Activated CD8-positive, alpha-beta T cell treated with anti-CD3 and anti-CD28 coated beads for 36 hours (primary cell): ENCODE results near the gene IL3RA. TPM values are rescaled to one million over a fixed set of nuclear protein-coding genes. Genes with fewer than 3 reads are reported as not detected.

Source experiments
- ATAC-seq: fragments of 200-7000 bp; cut with Tn5 transposase; one replicate; pipeline ENCODE4 v1.10.0; 2021; ENCODE audit warnings: mild to moderate bottlenecking, moderate library complexity
- CTCF ChIA-PET: fragments of 350-600 bp; sonication (Branson Sonifier 250); formaldehyde crosslinking; loops from one replicate; lab custom pipeline; 2021; ENCODE audit warnings: antibody characterized with exemption; lab: Charles Lee
- POLR2A ChIA-PET: fragments of 350-600 bp; sonication (Branson Sonifier 250); formaldehyde crosslinking; loops from one replicate; lab custom pipeline; 2021; ENCODE audit warnings: antibody characterized with exemption; lab: Charles Lee
- DNase-seq: peaks from one replicate; pipeline ENCODE4 v3.0.0-alpha.2; 2020
- H3K27ac Mint-ChIP-seq: one replicate; pipeline ENCODE4 v1.8.0; 2021; ENCODE audit warnings: mild to moderate bottlenecking, mixed read lengths
- H3K27me3 Mint-ChIP-seq: one replicate; pipeline ENCODE4 v1.8.0; 2021; ENCODE audit warnings: mixed read lengths
- H3K36me3 Mint-ChIP-seq: one replicate; pipeline ENCODE4 v1.8.0; 2021; ENCODE audit warnings: low read depth, mixed read lengths
- H3K4me1 Mint-ChIP-seq: one replicate; pipeline ENCODE4 v1.8.0; 2021; ENCODE audit warnings: low read depth, mixed read lengths
- H3K4me3 Mint-ChIP-seq: one replicate; pipeline ENCODE4 v1.8.0; 2021; ENCODE audit warnings: mild to moderate bottlenecking, moderate library complexity, mixed read lengths
- H3K9me3 Mint-ChIP-seq: one replicate; pipeline ENCODE4 v1.8.0; 2021; ENCODE audit warnings: mixed read lengths
- CTCF ChIP-seq: fragments of 200-600 bp; IDR thresholded peaks from one replicate; pipeline ENCODE4 v1.8.0; 2022; ENCODE audit warnings: antibody characterized with exemption, mild to moderate bottlenecking
- intact Hi-C: fragments of 100-400 bp; cut with micrococcal nuclease; formaldehyde crosslinking; loops from one replicate; pipeline ENCODE4 v1.10.0; 2022
- total RNA-seq, 2 experiments: library from RNA; stranded (reverse); gene quantifications; one replicate each; pipeline ENCODE4 v1.2.3, GENCODE V29; 2021

IL3RA gene
- total RNA-seq, 2 experiments from 2014 or later: not detected

GRCh38 chrX:1316527-1316926, 20.1 kb upstream of the IL3RA start:
- Mint-ChIP-seq H3K27me3 (peaks cover 7% of the 10 kb centered on the region), H3K4me3 (no peak overlapping the region), H3K36me3 (no peaks in the 10 kb centered on the region), H3K9me3 (no peaks in the 10 kb centered on the region), H3K4me1 (peaks cover 5% of the 10 kb centered on the region), H3K27ac (no peak overlapping the region)
- ChIA-PET POLR2A (no interaction called here), CTCF (no interaction called here)
- intact Hi-C loops: no loop called here
- peak; percentile 53 for DNase-seq
- no peak for TF ChIP-seq CTCF
- ATAC-seq: peak; percentile 71

- Mint-ChIP-seq H3K9me3 (no peaks in the 10 kb centered on the region), H3K36me3 (no peaks in the 10 kb centered on the region), H3K27ac (no peak overlapping the region), H3K27me3 (peaks cover 15% of the 10 kb centered on the region), H3K4me3 (no peak overlapping the region), H3K4me1 (peaks cover 12% of the 10 kb centered on the region)
- CTCF ChIA-PET: no interaction called here
- POLR2A ChIA-PET: no interaction called here
- ATAC-seq (no peak), DNase-seq (peak; percentile 32)
- TF ChIP-seq CTCF: no peak
- intact Hi-C loops: no loop called here
Measured at GRCh38 chrX:1321674-1322073, 14.9 kb upstream of the IL3RA start.

- POLR2A ChIA-PET: no interaction called here
Measured at GRCh38 chrX:1322393-1322792, 14.2 kb upstream of the IL3RA start.

GRCh38 chrX:1323315-1323714, 13.3 kb upstream of the IL3RA start:
- no peaks in the 10 kb centered on the region for H3K36me3 Mint-ChIP-seq
- H3K27me3 Mint-ChIP-seq: peaks cover 11% of the 10 kb centered on the region
- intact Hi-C loops: no loop called here
- TF ChIP-seq CTCF: peak; percentile 46
- ATAC-seq (peak; percentile 84), DNase-seq (peak; percentile 82)
- H3K4me3 Mint-ChIP-seq: no peak overlapping the region
- H3K9me3 Mint-ChIP-seq: no peaks in the 10 kb centered on the region
- POLR2A ChIA-PET: no interaction called here
- CTCF ChIA-PET: no interaction called here
- H3K4me1 Mint-ChIP-seq: peaks cover 11% of the 10 kb centered on the region
- H3K27ac Mint-ChIP-seq: no peak overlapping the region

More at GRCh38 chrX:1322393-1322792, 14.2 kb upstream of the IL3RA start:
- intact Hi-C loops: no loop called here
- H3K27me3 Mint-ChIP-seq: peaks cover 15% of the 10 kb centered on the region
- peak; percentile 80 for DNase-seq
- CTCF ChIA-PET: no interaction called here
- ATAC-seq: peak; percentile 73
- no peak overlapping the region for H3K4me3 Mint-ChIP-seq
- no peaks in the 10 kb centered on the region for H3K36me3 Mint-ChIP-seq
- no peak for TF ChIP-seq CTCF
- peaks cover 11% of the 10 kb centered on the region for H3K4me1 Mint-ChIP-seq
- no peak overlapping the region for H3K27ac Mint-ChIP-seq
- H3K9me3 Mint-ChIP-seq: no peaks in the 10 kb centered on the region

- Mint-ChIP-seq H3K4me3 (no peak overlapping the region), H3K4me1 (peaks cover 11% of the 10 kb centered on the region), H3K27ac (no peak overlapping the region), H3K9me3 (no peaks in the 10 kb centered on the region), H3K27me3 (peaks cover 13% of the 10 kb centered on the region), H3K36me3 (no peaks in the 10 kb centered on the region)
- POLR2A ChIA-PET: no interaction called here
- CTCF ChIA-PET: no interaction called here
- TF ChIP-seq CTCF: no peak
- no peak for ATAC-seq
- intact Hi-C loops: no loop called here
- DNase-seq: peak; percentile 30
Measured at GRCh38 chrX:1325515-1326116, 11.0 kb upstream of the IL3RA start.
